Activated T-cell treated with anti-CD3 and anti-CD28 coated beads, Interleukin-2, amount 50 U/mL, for 1 hour (primary cell): ENCODE data around the gene DPP10.

ENCODE experiments used
- DNase-seq: peaks from one replicate; pipeline ENCODE4 v3.0.0-alpha.2; 2020

The DPP10 gene

GRCh38 chr2:115484983-115485382 is 1042.5 kb downstream of the DPP10 start:
- DNase-seq: no peak

- no peak for DNase-seq
Measured at GRCh38 chr2:115491186-115491793, 1048.8 kb downstream of the DPP10 start.

- DNase-seq: no peak
Measured at GRCh38 chr2:115505331-115505730, 1062.9 kb downstream of the DPP10 start.

GRCh38 chr2:115520727-115521126 is 1078.3 kb downstream of the DPP10 start:
- DNase-seq: no peak

- no peak for DNase-seq
Measured at GRCh38 chr2:115524452-115524851, 1082.0 kb downstream of the DPP10 start.

- DNase-seq: no peak
Measured at GRCh38 chr2:115529627-115530026, 1087.2 kb downstream of the DPP10 start.

- no peak for DNase-seq
Measured at GRCh38 chr2:115533081-115533480, 1090.6 kb downstream of the DPP10 start.

- DNase-seq: no peak
Measured at GRCh38 chr2:115541814-115542213, 1099.4 kb downstream of the DPP10 start.

GRCh38 chr2:115542331-115542730 is 1099.9 kb downstream of the DPP10 start:
- DNase-seq: no peak

GRCh38 chr2:115543024-115543423 is 1100.6 kb downstream of the DPP10 start:
- no peak for DNase-seq

- DNase-seq: no peak
Measured at GRCh38 chr2:115543461-115543860, 1101.0 kb downstream of the DPP10 start.

GRCh38 chr2:115549611-115550130 is 1107.2 kb downstream of the DPP10 start:
- no peak for DNase-seq

- no peak for DNase-seq
Measured at GRCh38 chr2:115552726-115553125, 1110.3 kb downstream of the DPP10 start.

GRCh38 chr2:115554153-115554552 is 1111.7 kb downstream of the DPP10 start:
- DNase-seq: no peak

GRCh38 chr2:115558725-115559124 is 1116.3 kb downstream of the DPP10 start:
- DNase-seq: no peak

- DNase-seq: no peak
Measured at GRCh38 chr2:115560666-115561065, 1118.2 kb downstream of the DPP10 start.

- no peak for DNase-seq
Measured at GRCh38 chr2:115568643-115569042, 1126.2 kb downstream of the DPP10 start.

- DNase-seq: no peak
Measured at GRCh38 chr2:115569547-115569946, 1127.1 kb downstream of the DPP10 start.

- no peak for DNase-seq
Measured at GRCh38 chr2:115572746-115573145, 1130.3 kb downstream of the DPP10 start.

GRCh38 chr2:115573756-115574155 is 1131.3 kb downstream of the DPP10 start:
- no peak for DNase-seq

- no peak for DNase-seq
Measured at GRCh38 chr2:115574667-115575066, 1132.2 kb downstream of the DPP10 start.

- DNase-seq: no peak
Measured at GRCh38 chr2:115580784-115581183, 1138.3 kb downstream of the DPP10 start.

GRCh38 chr2:115584507-115584906 is 1142.1 kb downstream of the DPP10 start:
- DNase-seq: no peak

- DNase-seq: no peak
Measured at GRCh38 chr2:115596659-115597375, 1154.4 kb downstream of the DPP10 start.

GRCh38 chr2:115603285-115603684 is 1160.8 kb downstream of the DPP10 start:
- DNase-seq: no peak
